ENCODE measurements around the gene PIP5K1C. TPM values are rescaled to one million over a fixed set of nuclear protein-coding genes. Genes with fewer than 3 reads are reported as not detected.

The PIP5K1C gene
- polyA plus RNA-seq, 1 donor from 2014 or later: 7.1 TPM

GRCh38 chr19:3655402-3656072, 44.7 kb downstream of the PIP5K1C start:
- TF ChIP-seq CTCF (IDR thresholded peaks at IDR 0.05; ENCODE audit: poor library complexity, severe bottlenecking) (no peak), REST (IDR thresholded peaks at IDR 0.05; ENCODE audit: borderline replicate concordance) (no peak), RAD21 (conservative IDR thresholded peaks at IDR 0.05) (no peak), SMC3 (conservative IDR thresholded peaks at IDR 0.05; ENCODE audit: poor library complexity) (no peak), EZH2 (IDR thresholded peaks at IDR 0.05; ENCODE audit: borderline replicate concordance, insufficient read depth, low read length, poor library complexity, severe bottlenecking) (no peak), EP300 (conservative IDR thresholded peaks at IDR 0.05; ENCODE audit: poor library complexity, severe bottlenecking) (no peak), POLR2AphosphoS5 (IDR thresholded peaks at IDR 0.05) (no peak), TAF1 (IDR thresholded peaks at IDR 0.05; ENCODE audit: low read depth) (no peak), MXI1 (conservative IDR thresholded peaks at IDR 0.05; ENCODE audit: poor library complexity, severe bottlenecking) (no peak)

GRCh38 chr19:3653865-3654513, 46.3 kb downstream of the PIP5K1C start:
- no peaks in the 10 kb centered on the region for H3K9me2 ChIP-seq (ENCODE audit: insufficient read depth, low read length)
- peaks cover 5% of the 10 kb centered on the region for H3K36me3 ChIP-seq (ENCODE audit: insufficient read depth, low read length)

More at GRCh38 chr19:3655402-3656072, 44.7 kb downstream of the PIP5K1C start:
- H3K27ac ChIP-seq (ENCODE audit: low read length): no peak overlapping the region
- no peak overlapping the region for H3K4me2 ChIP-seq (ENCODE audit: low read length)
- H3K9me2 ChIP-seq (ENCODE audit: insufficient read depth, low read length): no peaks in the 10 kb centered on the region
- H3K79me2 ChIP-seq (replicated peaks; ENCODE audit: insufficient read depth, low read length): no peaks in the 10 kb centered on the region
- no peaks in the 10 kb centered on the region for H3K9me3 ChIP-seq (ENCODE audit: low read length)
- H4K20me1 ChIP-seq (ENCODE audit: insufficient read depth): no peaks in the 10 kb centered on the region
- H3K9ac ChIP-seq (ENCODE audit: low read length): no peak overlapping the region
- H3K4me3 ChIP-seq (ENCODE audit: low read length): no peak overlapping the region
- H3K36me3 ChIP-seq (ENCODE audit: insufficient read depth, low read length): peaks cover 5% of the 10 kb centered on the region
- no peaks in the 10 kb centered on the region for H3K27me3 ChIP-seq (ENCODE audit: insufficient read depth, low read depth, low read length)
- H2AFZ ChIP-seq (ENCODE audit: low read depth, low read length): no peak overlapping the region
- H3F3A ChIP-seq (ENCODE audit: insufficient read depth, low read length, poor library complexity, severe bottlenecking): no peaks in the 10 kb centered on the region

More at GRCh38 chr19:3653865-3654513, 46.3 kb downstream of the PIP5K1C start:
- no peaks in the 10 kb centered on the region for H4K20me1 ChIP-seq (ENCODE audit: insufficient read depth)
- H3K9ac ChIP-seq (ENCODE audit: low read length): no peak overlapping the region
- H3F3A ChIP-seq (ENCODE audit: insufficient read depth, low read length, poor library complexity, severe bottlenecking): no peaks in the 10 kb centered on the region
- no peak overlapping the region for H3K27ac ChIP-seq (ENCODE audit: low read length)
- H2AFZ ChIP-seq (ENCODE audit: low read depth, low read length): no peak overlapping the region
- no peaks in the 10 kb centered on the region for H3K27me3 ChIP-seq (ENCODE audit: insufficient read depth, low read depth, low read length)
- H3K4me2 ChIP-seq (ENCODE audit: low read length): no peak overlapping the region
- no peaks in the 10 kb centered on the region for H3K79me2 ChIP-seq (replicated peaks; ENCODE audit: insufficient read depth, low read length)
- H3K9me3 ChIP-seq (ENCODE audit: low read length): no peaks in the 10 kb centered on the region
- TF ChIP-seq RAD21 (conservative IDR thresholded peaks at IDR 0.05): no peak
- no peak for TF ChIP-seq SMC3 (conservative IDR thresholded peaks at IDR 0.05; ENCODE audit: poor library complexity)
- TF ChIP-seq TAF1 (IDR thresholded peaks at IDR 0.05; ENCODE audit: low read depth): no peak
- TF ChIP-seq POLR2AphosphoS5 (IDR thresholded peaks at IDR 0.05): no peak
- no peak for TF ChIP-seq MXI1 (conservative IDR thresholded peaks at IDR 0.05; ENCODE audit: poor library complexity, severe bottlenecking)
- no peak for TF ChIP-seq CTCF (IDR thresholded peaks at IDR 0.05; ENCODE audit: poor library complexity, severe bottlenecking)
- no peak for TF ChIP-seq EZH2 (IDR thresholded peaks at IDR 0.05; ENCODE audit: borderline replicate concordance, insufficient read depth, low read length, poor library complexity, severe bottlenecking)
- no peak for TF ChIP-seq REST (IDR thresholded peaks at IDR 0.05; ENCODE audit: borderline replicate concordance)
- H3K4me3 ChIP-seq (ENCODE audit: low read length): no peak overlapping the region
